GM23338 (cell line): ENCODE results near the gene CPD.

Experiments
- CREB1 ChIP-seq: fragments of 250-450 bp; sonication (Bioruptor Pico); IDR thresholded peaks from 2 replicates; pipeline ENCODE4 v1.5.0; 2020; ENCODE audit warnings: low read depth, mild to moderate bottlenecking, moderate library complexity
- EZH2 ChIP-seq: fragments of 200-600 bp; sonication (generic); IDR thresholded peaks from one replicate; pipeline ENCODE4 v1.8.0; 2017; ENCODE audit warnings: antibody characterized with exemption, mild to moderate bottlenecking, low read depth; ENCODE audit not compliant: unreplicated experiment
- POLR2AphosphoS5 ChIP-seq: IDR thresholded peaks from 2 replicates; pipeline ENCODE4 v1.6.1; 2016; ENCODE audit warnings: antibody characterized with exemption, low read depth
- REST ChIP-seq: IDR thresholded peaks from one replicate; pipeline ENCODE4 v1.6.1; 2018; ENCODE audit warnings: antibody characterized with exemption; ENCODE audit not compliant: unreplicated experiment
- TF ChIP-seq, protein P1 (sequence below), 2 experiments: fragments of 200-600 bp in 1 of 2; sonication (generic) in 1 of 2; conservative IDR thresholded peaks; 2 replicates each; pipeline versions ENCODE4 v1.5.1 to v1.6.1; 2016 to 2017; ENCODE audit warnings: antibody characterized with exemption in 2 of 2, low read depth in 2 of 2, mild to moderate bottlenecking in 2 of 2, moderate library complexity in 1 of 2

- TF ChIP-seq EZH2 (no peak), CREB1 (no peak), POLR2AphosphoS5 (no peak), REST (no peak)
- TF ChIP-seq, protein P1, sequence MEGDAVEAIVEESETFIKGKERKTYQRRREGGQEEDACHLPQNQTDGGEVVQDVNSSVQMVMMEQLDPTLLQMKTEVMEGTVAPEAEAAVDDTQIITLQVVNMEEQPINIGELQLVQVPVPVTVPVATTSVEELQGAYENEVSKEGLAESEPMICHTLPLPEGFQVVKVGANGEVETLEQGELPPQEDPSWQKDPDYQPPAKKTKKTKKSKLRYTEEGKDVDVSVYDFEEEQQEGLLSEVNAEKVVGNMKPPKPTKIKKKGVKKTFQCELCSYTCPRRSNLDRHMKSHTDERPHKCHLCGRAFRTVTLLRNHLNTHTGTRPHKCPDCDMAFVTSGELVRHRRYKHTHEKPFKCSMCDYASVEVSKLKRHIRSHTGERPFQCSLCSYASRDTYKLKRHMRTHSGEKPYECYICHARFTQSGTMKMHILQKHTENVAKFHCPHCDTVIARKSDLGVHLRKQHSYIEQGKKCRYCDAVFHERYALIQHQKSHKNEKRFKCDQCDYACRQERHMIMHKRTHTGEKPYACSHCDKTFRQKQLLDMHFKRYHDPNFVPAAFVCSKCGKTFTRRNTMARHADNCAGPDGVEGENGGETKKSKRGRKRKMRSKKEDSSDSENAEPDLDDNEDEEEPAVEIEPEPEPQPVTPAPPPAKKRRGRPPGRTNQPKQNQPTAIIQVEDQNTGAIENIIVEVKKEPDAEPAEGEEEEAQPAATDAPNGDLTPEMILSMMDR (conservative IDR thresholded peaks at IDR 0.05; ENCODE audit: low read depth in 2 of 2): no peak
Measured at GRCh38 chr17:30493780-30494179, 115.1 kb downstream of the CPD start.
